Gastroesophageal sphincter (tissue), 3 donors: ENCODE results near the gene GUCA2B.

Source experiments
- CTCF ChIP-seq, 4 experiments: fragments of 200-600 bp in 2 of 4; fragments of 450-650 bp in 2 of 4; sonication (generic) in 1 of 4; IDR thresholded peaks; one replicate each; pipeline ENCODE4 v1.5.1; 2017 to 2019; ENCODE audit warnings: antibody characterized with exemption in 4 of 4, mild to moderate bottlenecking in 2 of 4, moderate library complexity in 2 of 4
- EP300 ChIP-seq: sonication (generic); formaldehyde crosslinking; IDR thresholded peaks from one replicate; pipeline ENCODE4 v1.6.1; 2017; ENCODE audit warnings: antibody characterized with exemption, mild to moderate bottlenecking

- TF ChIP-seq CTCF (IDR thresholded peaks at IDR 0.05) (no peak), EP300 (no peak)
These were observed 12.5 kb downstream of the GUCA2B start for GRCh38 chr1:42165511-42166210.
